LNCAP (cell line): ENCODE measurements around the gene HDGFL2.

ENCODE experiments used
- TF ChIP-seq, protein P1 (sequence below): fragments of 450-650 bp; IDR thresholded peaks from 2 replicates; pipeline ENCODE4 v1.5.1; 2017; ENCODE audit warnings: mild to moderate bottlenecking

Gene HDGFL2

GRCh38 chr19:4510435-4511255 is 38.5 kb downstream of the HDGFL2 start:
- TF ChIP-seq, protein P1, sequence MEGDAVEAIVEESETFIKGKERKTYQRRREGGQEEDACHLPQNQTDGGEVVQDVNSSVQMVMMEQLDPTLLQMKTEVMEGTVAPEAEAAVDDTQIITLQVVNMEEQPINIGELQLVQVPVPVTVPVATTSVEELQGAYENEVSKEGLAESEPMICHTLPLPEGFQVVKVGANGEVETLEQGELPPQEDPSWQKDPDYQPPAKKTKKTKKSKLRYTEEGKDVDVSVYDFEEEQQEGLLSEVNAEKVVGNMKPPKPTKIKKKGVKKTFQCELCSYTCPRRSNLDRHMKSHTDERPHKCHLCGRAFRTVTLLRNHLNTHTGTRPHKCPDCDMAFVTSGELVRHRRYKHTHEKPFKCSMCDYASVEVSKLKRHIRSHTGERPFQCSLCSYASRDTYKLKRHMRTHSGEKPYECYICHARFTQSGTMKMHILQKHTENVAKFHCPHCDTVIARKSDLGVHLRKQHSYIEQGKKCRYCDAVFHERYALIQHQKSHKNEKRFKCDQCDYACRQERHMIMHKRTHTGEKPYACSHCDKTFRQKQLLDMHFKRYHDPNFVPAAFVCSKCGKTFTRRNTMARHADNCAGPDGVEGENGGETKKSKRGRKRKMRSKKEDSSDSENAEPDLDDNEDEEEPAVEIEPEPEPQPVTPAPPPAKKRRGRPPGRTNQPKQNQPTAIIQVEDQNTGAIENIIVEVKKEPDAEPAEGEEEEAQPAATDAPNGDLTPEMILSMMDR, result no peak

DNA sequence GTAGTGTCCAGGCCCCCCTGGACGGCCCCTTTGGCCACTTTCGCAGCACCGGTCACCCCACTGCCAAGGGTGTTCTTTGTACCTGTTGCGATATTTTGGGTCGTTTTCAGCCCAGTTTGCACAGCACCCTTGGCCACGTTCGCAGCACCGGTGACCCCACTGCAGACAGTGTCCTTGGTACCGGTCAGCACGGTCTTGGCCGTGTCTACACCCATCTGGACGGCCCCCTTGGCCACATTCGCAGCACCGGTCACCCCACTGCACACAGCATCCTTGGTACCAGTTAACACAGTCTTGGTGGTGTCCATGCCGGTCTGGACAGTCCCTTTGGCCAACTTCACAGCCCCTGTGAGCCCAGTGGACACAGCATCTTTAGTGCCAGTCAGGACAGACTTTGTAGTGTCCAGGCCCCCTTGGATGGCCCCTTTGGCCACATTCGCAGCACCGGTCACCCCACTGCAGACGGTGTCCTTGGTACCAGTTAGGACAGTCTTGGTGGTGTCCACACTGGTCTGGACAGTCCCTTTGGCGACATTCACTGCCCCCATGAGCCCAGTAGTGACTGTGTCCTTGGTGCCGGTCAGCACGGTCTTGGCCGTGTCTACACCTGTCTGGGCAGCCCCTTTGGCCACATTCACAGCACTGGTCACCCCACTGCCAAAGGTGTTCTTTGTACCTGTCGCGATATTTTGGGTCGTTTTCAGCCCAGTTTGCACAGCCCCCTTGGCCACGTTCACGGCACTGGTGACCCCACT is 39.4 kb downstream of the HDGFL2 start:
- TF ChIP-seq, protein P1, result no peak

GRCh38 chr19:4512070-4512469 is 40.0 kb downstream of the HDGFL2 start:
- TF ChIP-seq, protein P1, result no peak

- TF ChIP-seq, protein P1, result no peak
These were observed 41.2 kb downstream of the HDGFL2 start for GRCh38 chr19:4513248-4513647.

DNA sequence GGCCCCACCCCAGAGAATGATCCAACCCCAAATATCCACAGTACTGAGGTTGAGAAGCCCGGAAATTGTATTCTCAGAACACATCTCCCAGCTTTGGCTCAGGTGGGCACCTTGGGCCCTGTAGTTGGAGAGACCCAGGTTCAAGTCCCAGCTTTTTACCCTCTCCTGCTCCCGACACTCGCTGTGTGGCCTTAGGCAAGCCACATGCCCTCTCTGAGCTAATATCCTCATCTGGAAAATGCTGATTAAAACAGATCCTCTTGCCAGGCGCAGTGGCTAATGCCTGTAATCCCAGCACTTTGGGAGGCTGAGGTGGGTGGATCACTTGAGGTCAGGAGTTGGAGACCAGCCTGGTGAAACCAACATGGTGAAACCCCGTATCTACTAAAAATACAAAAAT is 43.6 kb downstream of the HDGFL2 start:
- TF ChIP-seq, protein P1, result no peak

GRCh38 chr19:4516199-4516938 is 44.3 kb downstream of the HDGFL2 start:
- TF ChIP-seq, protein P1, result no peak

DNA sequence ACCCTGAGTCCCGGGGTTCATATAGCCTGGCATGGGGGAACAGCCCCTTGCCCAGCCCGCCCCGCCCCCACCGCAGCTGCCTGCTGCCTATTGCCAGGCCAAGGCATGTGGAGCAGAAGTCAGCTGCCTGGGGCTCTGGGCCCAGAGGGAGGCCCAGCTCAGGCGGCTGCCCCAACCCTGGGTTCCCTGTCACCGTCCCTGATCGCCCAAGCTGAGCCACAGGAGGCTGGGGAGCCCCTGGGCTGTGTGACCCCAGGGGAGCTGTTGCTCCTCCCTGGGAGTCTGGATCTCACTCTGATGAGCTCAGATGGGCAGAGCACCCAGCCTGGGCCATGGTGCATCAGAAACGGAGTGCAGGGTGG is 44.8 kb downstream of the HDGFL2 start:
- TF ChIP-seq, protein P1, result no peak
